GM21576 (cell line): Measurements from ENCODE around the gene IMMP2L.
"Not testable (repeated sequence)": the region's sequence is repeated elsewhere in the genome, so short reads cannot be mapped to it uniquely, and the experiment has no call there.

Experiments used
- ATAC-seq: cut with Tn5 transposase; IDR thresholded peaks from one replicate; pipeline ENCODE4 v1.9.1; 2021; ENCODE audit warnings: mild to moderate bottlenecking, moderate library complexity; ENCODE audit not compliant: unreplicated experiment

IMMP2L gene

GRCh38 chr7:110718503-110719205 lies 843.6 kb downstream of the IMMP2L start:
- ATAC-seq, result no peak

- no peak for ATAC-seq
Observed at GRCh38 chr7:110704225-110704624, 858.1 kb downstream of the IMMP2L start.

DNA sequence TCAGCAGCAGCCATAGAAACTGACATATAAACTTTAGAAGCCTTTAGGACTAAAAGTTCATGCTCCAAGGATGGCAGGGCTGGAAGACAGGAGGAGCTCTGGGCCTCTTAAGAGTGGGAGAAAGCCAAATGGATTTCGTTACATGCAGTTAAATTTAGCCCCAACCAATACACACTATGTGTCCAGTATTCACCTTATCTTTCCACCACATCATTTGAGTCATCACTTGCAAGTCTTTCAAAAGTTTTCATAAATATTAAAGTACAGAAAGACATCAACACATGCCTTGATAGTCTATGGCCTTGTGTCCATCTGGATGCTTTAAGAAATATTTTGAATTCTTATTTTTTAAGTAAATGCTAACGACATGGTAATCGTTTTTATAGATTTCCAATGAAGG lies 863.7 kb downstream of the IMMP2L start:
- no peak for ATAC-seq

- no peak for ATAC-seq
Observed at GRCh38 chr7:110693344-110693743, 868.9 kb downstream of the IMMP2L start.

GRCh38 chr7:110688908-110689307 lies 873.4 kb downstream of the IMMP2L start:
- no peak for ATAC-seq

DNA sequence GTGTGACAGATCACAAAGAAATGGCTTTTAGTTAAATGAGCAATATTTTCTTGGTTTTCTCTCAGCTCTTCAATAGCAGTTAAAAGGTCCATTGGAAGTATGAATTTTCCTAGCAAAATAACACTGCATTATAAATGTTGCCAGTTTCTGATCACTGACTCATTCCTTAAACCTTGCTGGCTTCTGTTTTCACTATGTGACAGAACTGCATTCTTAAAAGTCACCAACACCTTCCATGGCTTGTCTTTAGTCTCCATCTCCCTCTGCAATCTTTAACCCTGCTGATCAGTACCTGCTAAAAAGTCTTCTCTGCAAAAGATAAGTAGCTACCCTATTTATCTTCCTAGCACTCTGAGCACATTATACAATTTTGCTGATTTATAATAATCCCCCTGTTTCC lies 876.4 kb downstream of the IMMP2L start:
- no peak for ATAC-seq

GRCh38 chr7:110681941-110682340 lies 880.4 kb downstream of the IMMP2L start:
- ATAC-seq, result no peak

DNA sequence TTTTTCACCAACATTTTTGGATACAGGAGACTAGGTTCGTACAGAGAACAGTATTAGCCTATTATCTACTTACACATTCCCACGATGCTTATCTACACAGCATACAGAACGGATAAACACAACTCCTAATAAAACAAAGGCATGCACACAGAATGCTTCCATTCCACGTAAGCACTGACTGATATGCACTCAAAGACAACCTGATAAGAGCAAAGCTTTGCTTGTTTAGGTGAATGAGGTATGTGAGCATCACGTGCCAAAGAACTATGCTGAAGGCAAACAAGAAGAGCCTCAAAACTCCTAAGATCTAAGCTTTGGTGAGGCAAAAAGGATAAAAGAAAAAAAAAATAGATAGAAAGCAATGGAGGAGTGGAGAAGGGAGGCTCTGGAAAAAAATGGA lies 884.9 kb downstream of the IMMP2L start:
- ATAC-seq, result no peak

GRCh38 chr7:110676785-110677184 lies 885.5 kb downstream of the IMMP2L start:
- ATAC-seq, result no peak

DNA sequence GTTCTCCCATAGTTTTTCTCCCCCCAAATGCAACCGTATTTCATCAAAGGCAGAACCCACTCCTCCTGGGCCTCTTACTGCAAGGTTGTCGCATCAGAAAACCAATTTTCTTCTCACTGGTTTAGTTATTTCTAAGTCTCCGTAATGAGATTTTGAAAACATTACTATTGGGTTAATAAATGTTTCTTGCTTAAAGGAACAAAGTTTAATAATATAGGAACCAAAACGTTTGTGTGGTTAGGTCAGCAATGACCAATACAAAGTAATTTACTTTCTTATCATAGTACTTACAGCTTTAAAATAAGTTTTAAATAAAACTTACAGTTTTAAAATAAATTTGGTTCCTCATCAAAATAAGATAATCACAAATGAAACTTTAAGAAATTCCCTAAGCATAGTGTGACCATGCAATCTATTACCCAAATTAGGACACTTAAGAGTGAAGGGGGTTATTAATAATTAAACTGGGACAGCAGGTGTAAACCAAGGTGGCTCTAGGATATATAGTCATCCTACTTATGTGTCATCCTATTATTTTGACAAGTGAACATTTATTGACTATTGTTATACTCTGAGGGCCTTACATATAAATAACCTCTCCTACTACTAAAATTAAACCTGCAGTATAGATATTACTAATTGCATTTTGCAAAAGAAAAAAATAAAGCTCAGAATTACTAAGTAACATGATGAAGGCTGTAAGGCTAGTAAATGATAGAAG lies 886.7 kb downstream of the IMMP2L start:
- ATAC-seq, result no peak

GRCh38 chr7:110673148-110673547 lies 889.1 kb downstream of the IMMP2L start:
- ATAC-seq, result no peak

DNA sequence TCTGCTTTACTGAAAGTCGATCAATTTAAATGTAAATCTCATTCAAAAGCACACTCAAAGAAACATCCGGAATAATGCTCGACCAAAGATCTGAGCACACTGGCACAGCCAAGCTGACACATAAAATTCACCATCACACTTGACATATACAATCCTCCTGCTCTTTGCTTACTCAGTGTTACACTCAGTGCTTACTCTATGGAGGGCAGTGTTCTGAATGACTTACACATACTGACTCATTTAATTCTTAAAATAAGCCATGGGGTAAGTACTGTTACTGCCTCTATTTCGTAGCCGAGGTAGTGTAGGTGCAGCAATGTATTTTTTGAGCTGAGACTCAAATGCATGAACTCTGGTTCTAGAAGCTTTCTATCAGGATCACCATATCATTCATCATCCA lies 892.9 kb downstream of the IMMP2L start:
- no peak for ATAC-seq

- no peak for ATAC-seq
Observed at GRCh38 chr7:110664803-110665202, 897.5 kb downstream of the IMMP2L start.

- not testable (repeated sequence) for ATAC-seq
Observed at GRCh38 chr7:110660637-110661036, 901.7 kb downstream of the IMMP2L start.

DNA sequence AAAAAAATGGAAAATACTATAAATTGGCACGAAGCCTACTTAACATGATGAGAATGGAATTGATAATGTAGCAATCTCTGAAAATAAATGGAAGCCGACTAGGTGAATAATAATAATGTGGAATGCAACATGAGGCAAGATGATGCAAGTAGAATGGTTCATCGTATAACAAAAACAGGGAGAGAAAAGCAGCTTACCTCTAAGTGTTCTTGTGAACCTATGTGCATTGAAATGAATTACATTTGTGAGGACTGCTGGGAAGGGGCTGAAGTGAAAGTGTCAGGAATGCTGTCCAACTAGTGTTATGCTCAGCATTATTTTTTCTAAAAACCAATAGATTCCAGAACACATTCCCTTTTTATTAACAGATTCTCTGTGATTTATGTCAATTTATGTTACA lies 912.0 kb downstream of the IMMP2L start:
- no peak for ATAC-seq

DNA sequence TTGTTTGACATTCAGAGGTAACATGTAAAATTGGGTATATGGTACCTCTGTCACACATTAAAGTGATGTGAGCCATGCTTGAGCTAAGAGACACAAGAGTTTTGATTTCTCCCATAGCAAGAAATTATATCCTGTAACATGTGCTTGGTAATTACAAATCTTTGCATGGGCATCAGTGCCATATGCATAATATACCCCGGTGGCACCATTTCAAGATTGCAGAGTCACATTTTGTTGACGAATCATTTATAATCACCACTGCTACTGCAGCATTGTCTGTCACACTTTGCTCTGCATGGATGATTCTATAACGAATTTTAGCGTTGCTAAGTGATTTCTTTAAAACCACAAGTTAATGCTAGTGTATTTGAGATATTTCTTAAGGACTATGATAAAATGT lies 915.0 kb downstream of the IMMP2L start:
- ATAC-seq, result no peak

DNA sequence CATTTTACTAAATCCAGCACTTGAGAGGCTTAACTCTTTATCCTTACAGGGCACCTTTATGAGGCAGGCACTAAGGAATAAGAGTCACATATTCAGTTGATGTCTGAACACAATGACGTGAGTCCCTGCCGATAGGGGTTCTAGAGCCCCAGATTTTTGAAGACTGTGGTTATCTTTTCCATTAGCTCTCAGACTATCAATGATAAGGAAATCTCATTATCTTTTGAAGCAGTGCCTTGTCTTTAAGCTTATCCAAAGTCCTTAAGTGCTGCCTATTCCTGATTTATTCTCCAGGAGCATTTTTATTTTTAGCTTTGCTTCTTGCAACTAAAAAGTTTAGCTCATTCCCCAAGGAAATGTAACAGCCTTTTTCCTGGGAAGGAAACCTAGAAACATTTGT lies 915.5 kb downstream of the IMMP2L start:
- no peak for ATAC-seq

DNA sequence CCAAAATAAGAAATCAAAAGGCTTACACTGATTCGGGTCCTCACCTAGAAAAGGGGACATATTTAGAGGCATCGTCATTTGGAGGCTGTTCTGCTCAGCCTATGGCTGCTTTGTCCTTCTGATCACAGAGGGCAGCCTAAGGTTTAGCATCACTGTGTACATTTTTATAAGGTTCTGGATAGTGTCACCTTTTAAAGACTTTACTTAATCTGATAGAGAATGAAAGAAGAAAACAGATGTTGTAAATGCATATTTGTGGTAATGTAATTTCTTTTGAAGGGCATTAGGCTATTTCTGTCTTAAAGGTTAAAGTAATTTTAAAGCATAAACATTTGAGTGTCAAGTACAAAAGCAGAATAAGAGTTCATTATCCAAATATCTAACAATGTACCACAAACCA lies 916.7 kb downstream of the IMMP2L start:
- no peak for ATAC-seq

GRCh38 chr7:110645060-110645459 lies 917.2 kb downstream of the IMMP2L start:
- peak; percentile 58 for ATAC-seq

- no peak for ATAC-seq
Observed at GRCh38 chr7:110637252-110637651, 925.0 kb downstream of the IMMP2L start.

DNA sequence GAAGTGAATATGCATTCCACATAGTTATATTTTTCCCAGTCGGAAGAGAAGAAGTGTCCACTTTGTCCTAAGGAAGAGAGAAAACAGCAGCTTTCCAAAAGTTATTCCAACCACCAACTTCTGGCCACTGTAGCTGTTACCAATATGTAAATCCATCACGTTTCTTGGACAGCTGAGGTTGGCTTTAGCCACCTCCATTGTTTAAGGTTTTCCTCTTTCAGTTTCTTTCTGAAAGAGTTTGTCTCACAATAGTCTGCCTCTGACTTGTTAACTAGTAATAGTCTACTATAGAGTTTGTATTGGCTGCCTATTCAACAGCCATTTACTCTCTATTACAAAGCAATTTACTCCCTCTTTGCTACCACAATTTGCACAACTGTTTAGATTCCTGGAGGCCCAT lies 929.0 kb downstream of the IMMP2L start:
- ATAC-seq, result no peak

DNA sequence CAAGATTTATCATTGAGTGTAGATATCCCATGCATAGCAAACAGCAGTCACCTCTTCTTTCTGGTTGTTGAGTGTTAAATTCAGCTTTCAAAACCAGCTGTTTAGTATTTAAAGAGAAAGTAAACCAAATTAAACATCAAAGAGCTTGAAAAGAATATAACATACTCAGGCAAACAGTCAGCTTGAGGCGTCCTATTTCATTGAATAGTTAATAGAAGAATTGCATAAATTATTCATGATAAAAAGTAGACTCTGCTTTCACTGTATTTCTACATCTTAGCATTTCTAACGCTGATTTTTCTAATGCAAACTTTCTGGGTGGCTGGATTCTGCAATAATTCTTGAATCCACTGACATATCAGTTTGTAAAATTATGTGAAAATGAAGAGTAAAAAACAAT lies 935.9 kb downstream of the IMMP2L start:
- ATAC-seq, result no peak

DNA sequence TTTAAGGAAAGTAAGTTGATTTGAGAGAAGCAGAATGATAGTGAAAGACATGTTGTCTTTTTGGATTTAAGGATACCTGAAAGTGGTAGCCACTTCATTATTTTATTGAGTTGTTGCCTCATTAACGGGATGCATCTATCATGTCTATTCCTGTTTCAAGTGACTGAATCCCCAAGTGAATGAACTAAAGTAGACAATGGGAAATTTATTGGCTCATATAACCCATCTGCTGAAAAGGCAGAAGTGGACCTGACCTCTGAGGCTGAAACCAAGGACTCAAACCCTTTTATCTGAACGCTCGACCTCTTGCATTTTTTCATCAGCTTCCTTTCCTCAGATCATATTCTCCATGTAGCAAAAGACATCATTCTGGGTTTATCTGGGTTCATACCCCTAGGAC lies 937.0 kb downstream of the IMMP2L start:
- no peak for ATAC-seq
